ENCODE data around the gene CKM. TPM values are rescaled to one million over a fixed set of nuclear protein-coding genes. Genes with fewer than 3 reads are reported as not detected.
"Not testable (repeated sequence)": the region's sequence is repeated elsewhere in the genome, so short reads cannot be mapped to it uniquely, and the experiment has no call there.

Gene CKM
- total RNA-seq, 1 donor from 2014 or later, result not detected

- Histone ChIP-seq H3K9me3 (ENCODE audit: low read depth) (no peaks in the 10 kb centered on the region), H3K9ac (no peak overlapping the region), H3F3A (ENCODE audit: low read depth) (no peaks in the 10 kb centered on the region), H3K27ac (no peak overlapping the region), H3K36me3 (no peaks in the 10 kb centered on the region), H4K20me1 (ENCODE audit: low read depth) (no peaks in the 10 kb centered on the region), H2AFZ (replicated peaks) (no peak overlapping the region), H3K79me2 (ENCODE audit: low read depth) (no peaks in the 10 kb centered on the region), H3K27me3 (no peaks in the 10 kb centered on the region), H3K4me3 (no peak overlapping the region), H3K4me2 (no peak overlapping the region), H3K4me1 (no peaks in the 10 kb centered on the region)
- H3K4me3 Mint-ChIP-seq, result no peak overlapping the region
- no peak overlapping the region for H3K27ac Mint-ChIP-seq
- peaks cover 18% of the 10 kb centered on the region for H3K36me3 Mint-ChIP-seq
- no peak for TF ChIP-seq EZH2phosphoT487 (IDR thresholded peaks at IDR 0.05)
- no peak for TF ChIP-seq CTCF (IDR thresholded peaks at IDR 0.05)
- TF ChIP-seq EZH2 (IDR thresholded peaks at IDR 0.05), result no peak
- DNase-seq (ENCODE audit: low spot score), result no peak
- H3K9me3 Mint-ChIP-seq, result no peaks in the 10 kb centered on the region
- H3K27me3 Mint-ChIP-seq (ENCODE audit: insufficient read depth, low read depth), result peaks cover 6% of the 10 kb centered on the region
- no peaks in the 10 kb centered on the region for H3K4me1 Mint-ChIP-seq
Measured at GRCh38 chr19:45271098-45271734, 51.5 kb downstream of the CKM start.

GRCh38 chr19:45269939-45270338 lies 52.7 kb downstream of the CKM start:
- not testable (repeated sequence) for H4K20me1 ChIP-seq (ENCODE audit: low read depth); H2AFZ ChIP-seq (replicated peaks); H3K27ac Mint-ChIP-seq; H3K36me3 ChIP-seq; H3K27me3 ChIP-seq; H3K27ac ChIP-seq; H3K79me2 ChIP-seq (ENCODE audit: low read depth); H3F3A ChIP-seq (ENCODE audit: low read depth); H3K4me2 ChIP-seq; H3K4me1 ChIP-seq; H3K4me3 ChIP-seq; H3K4me1 Mint-ChIP-seq; DNase-seq (ENCODE audit: low spot score); H3K27me3 Mint-ChIP-seq (ENCODE audit: insufficient read depth, low read depth); H3K9me3 Mint-ChIP-seq; H3K4me3 Mint-ChIP-seq; H3K9me3 ChIP-seq (ENCODE audit: low read depth); H3K9ac ChIP-seq
- peaks cover 23% of the 10 kb centered on the region for H3K36me3 Mint-ChIP-seq

GRCh38 chr19:45267296-45267695 lies 55.4 kb downstream of the CKM start:
- H3K4me3 Mint-ChIP-seq, result no peak overlapping the region
- Histone ChIP-seq H3K9ac (no peak overlapping the region), H3K4me3 (no peak overlapping the region), H4K20me1 (ENCODE audit: low read depth) (peaks cover 10% of the 10 kb centered on the region), H3K27me3 (no peaks in the 10 kb centered on the region), H3K4me1 (no peaks in the 10 kb centered on the region), H3K79me2 (ENCODE audit: low read depth) (no peaks in the 10 kb centered on the region), H3K27ac (no peak overlapping the region), H2AFZ (replicated peaks) (no peak overlapping the region), H3K36me3 (no peaks in the 10 kb centered on the region), H3K4me2 (no peak overlapping the region), H3F3A (ENCODE audit: low read depth) (no peaks in the 10 kb centered on the region), H3K9me3 (ENCODE audit: low read depth) (no peaks in the 10 kb centered on the region)
- DNase-seq (ENCODE audit: low spot score), result no peak
- peaks cover 13% of the 10 kb centered on the region for H3K36me3 Mint-ChIP-seq
- H3K27ac Mint-ChIP-seq, result no peak overlapping the region
- peaks cover 3% of the 10 kb centered on the region for H3K4me1 Mint-ChIP-seq
- H3K27me3 Mint-ChIP-seq (ENCODE audit: insufficient read depth, low read depth), result peaks cover 2% of the 10 kb centered on the region
- TF ChIP-seq EZH2phosphoT487 (IDR thresholded peaks at IDR 0.05) (no peak), EZH2 (IDR thresholded peaks at IDR 0.05) (no peak), CTCF (IDR thresholded peaks at IDR 0.05) (no peak)
- H3K9me3 Mint-ChIP-seq, result no peaks in the 10 kb centered on the region

GRCh38 chr19:45265375-45265774 lies 57.3 kb downstream of the CKM start:
- no peaks in the 10 kb centered on the region for H3K36me3 ChIP-seq
- H3K27me3 ChIP-seq, result no peaks in the 10 kb centered on the region
- H3K36me3 Mint-ChIP-seq, result peaks cover 8% of the 10 kb centered on the region
- H3K9ac ChIP-seq, result no peak overlapping the region
- TF ChIP-seq EZH2phosphoT487 (IDR thresholded peaks at IDR 0.05) (no peak), CTCF (IDR thresholded peaks at IDR 0.05) (no peak)
- H3K4me2 ChIP-seq, result no peak overlapping the region
- no peaks in the 10 kb centered on the region for H3F3A ChIP-seq (ENCODE audit: low read depth)
- no peak overlapping the region for H3K27ac Mint-ChIP-seq
- H3K4me1 ChIP-seq, result no peaks in the 10 kb centered on the region
- H3K9me3 Mint-ChIP-seq, result no peaks in the 10 kb centered on the region
- H3K4me3 Mint-ChIP-seq, result no peak overlapping the region
- no peak overlapping the region for H3K4me3 ChIP-seq
- no peaks in the 10 kb centered on the region for H3K79me2 ChIP-seq (ENCODE audit: low read depth)
- H2AFZ ChIP-seq (replicated peaks), result no peak overlapping the region
- no peak overlapping the region for H3K27ac ChIP-seq
- H3K9me3 ChIP-seq (ENCODE audit: low read depth), result no peaks in the 10 kb centered on the region
- H4K20me1 ChIP-seq (ENCODE audit: low read depth), result peaks cover 26% of the 10 kb centered on the region
- DNase-seq (ENCODE audit: low spot score), result no peak
- H3K4me1 Mint-ChIP-seq, result peaks cover 3% of the 10 kb centered on the region
- peaks cover 2% of the 10 kb centered on the region for H3K27me3 Mint-ChIP-seq (ENCODE audit: insufficient read depth, low read depth)

Measured in neural progenitor cell (in vitro differentiated cells).